ENCODE measurements around the gene MMP24OS.

DNA sequence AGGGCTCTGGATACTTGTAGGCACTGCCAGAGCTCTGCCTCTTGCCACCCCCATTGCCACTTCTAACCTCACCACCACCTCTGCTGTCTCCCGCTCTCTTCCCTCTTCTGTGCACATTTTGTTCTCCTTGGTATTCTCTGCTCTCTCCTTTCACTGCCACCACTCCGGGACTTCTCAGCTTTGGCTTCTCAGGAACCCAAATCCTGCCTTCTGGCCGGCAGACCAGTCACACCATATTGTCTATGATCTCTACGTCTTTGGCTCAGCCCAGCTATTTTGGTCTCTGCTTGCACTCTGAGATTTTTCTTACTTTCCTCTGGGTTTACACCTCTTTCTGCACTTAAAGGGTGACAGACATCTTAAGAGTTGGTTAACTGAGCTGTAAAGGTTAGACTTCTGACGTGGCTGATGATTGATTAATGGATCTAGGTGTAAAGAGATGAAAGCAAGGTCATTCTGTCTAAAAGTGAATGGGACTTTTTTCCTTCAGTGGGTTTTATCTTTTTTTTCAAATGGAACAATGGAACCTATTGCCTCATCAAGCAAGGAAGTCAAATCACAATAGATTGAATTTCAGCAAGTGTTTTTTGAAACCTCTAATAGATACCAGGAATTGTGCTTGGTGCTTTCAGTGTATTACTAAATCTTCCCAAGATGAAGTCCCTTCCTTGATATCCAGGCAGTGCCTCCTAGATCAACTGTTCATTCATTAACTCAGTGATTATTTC, 37.7 kb downstream of the MMP24OS start:
- TF ChIP-seq, protein P1, sequence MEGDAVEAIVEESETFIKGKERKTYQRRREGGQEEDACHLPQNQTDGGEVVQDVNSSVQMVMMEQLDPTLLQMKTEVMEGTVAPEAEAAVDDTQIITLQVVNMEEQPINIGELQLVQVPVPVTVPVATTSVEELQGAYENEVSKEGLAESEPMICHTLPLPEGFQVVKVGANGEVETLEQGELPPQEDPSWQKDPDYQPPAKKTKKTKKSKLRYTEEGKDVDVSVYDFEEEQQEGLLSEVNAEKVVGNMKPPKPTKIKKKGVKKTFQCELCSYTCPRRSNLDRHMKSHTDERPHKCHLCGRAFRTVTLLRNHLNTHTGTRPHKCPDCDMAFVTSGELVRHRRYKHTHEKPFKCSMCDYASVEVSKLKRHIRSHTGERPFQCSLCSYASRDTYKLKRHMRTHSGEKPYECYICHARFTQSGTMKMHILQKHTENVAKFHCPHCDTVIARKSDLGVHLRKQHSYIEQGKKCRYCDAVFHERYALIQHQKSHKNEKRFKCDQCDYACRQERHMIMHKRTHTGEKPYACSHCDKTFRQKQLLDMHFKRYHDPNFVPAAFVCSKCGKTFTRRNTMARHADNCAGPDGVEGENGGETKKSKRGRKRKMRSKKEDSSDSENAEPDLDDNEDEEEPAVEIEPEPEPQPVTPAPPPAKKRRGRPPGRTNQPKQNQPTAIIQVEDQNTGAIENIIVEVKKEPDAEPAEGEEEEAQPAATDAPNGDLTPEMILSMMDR (IDR thresholded peaks at IDR 0.05) = no peak
- TF ChIP-seq EZH2 (IDR thresholded peaks at IDR 0.05) (no peak), EZH2phosphoT487 (IDR thresholded peaks at IDR 0.05) (no peak)

Measured in neural progenitor cell (in vitro differentiated cells).